Activated T-cell treated with anti-CD3 and anti-CD28 coated beads, Interleukin-2, amount 50 U/mL, for 72 hours (primary cell): ENCODE data around the gene STIM2. TPM values are rescaled to one million over a fixed set of nuclear protein-coding genes. Genes with fewer than 3 reads are reported as not detected.

ENCODE experiments used
- ATAC-seq, 2 donors: fragments of 150-1000 bp; cut with Tn5 transposase; replicated peaks in 1 of 2; 2 replicates each; pipeline ENCODE4 v1.10.0; 2021; ENCODE audit warnings: moderate library complexity in 2 of 2, mild to moderate bottlenecking in 1 of 2
- DNase-seq, 2 donors: peaks; one replicate each; pipeline ENCODE4 v3.0.0; 2021 to 2022; ENCODE audit warnings: mixed read lengths in 1 of 2
- H3K27ac Mint-ChIP-seq: one replicate; pipeline ENCODE4 v1.8.0; 2022; ENCODE audit warnings: mild to moderate bottlenecking, moderate library complexity, mixed read lengths
- H3K27me3 Mint-ChIP-seq: one replicate; pipeline ENCODE4 v1.8.0; 2022; ENCODE audit warnings: low read depth, mixed read lengths
- H3K36me3 Mint-ChIP-seq, 2 donors: one replicate each; pipeline ENCODE4 v1.8.0; 2022; ENCODE audit warnings: mixed read lengths in 2 of 2, mild to moderate bottlenecking in 1 of 2; ENCODE audit not compliant: insufficient read depth in 2 of 2
- H3K4me1 Mint-ChIP-seq: one replicate; pipeline ENCODE4 v1.8.0; 2022; ENCODE audit warnings: low read depth, mixed read lengths
- H3K4me3 Mint-ChIP-seq, 2 donors: one replicate each; pipeline ENCODE4 v1.8.0; 2022; ENCODE audit warnings: mild to moderate bottlenecking in 2 of 2, mixed read lengths in 2 of 2, moderate library complexity in 2 of 2
- H3K9me3 Mint-ChIP-seq, 2 donors: one replicate each; pipeline ENCODE4 v1.8.0; 2022; ENCODE audit warnings: mixed read lengths in 2 of 2
- total RNA-seq, 2 donors: library from RNA; stranded (reverse); gene quantifications; one replicate each; pipeline ENCODE4 v1.2.3, GENCODE V29; 2022

STIM2 gene
- total RNA-seq, 2 donors from 2014 or later: 39.6 to 47.0 TPM

DNA sequence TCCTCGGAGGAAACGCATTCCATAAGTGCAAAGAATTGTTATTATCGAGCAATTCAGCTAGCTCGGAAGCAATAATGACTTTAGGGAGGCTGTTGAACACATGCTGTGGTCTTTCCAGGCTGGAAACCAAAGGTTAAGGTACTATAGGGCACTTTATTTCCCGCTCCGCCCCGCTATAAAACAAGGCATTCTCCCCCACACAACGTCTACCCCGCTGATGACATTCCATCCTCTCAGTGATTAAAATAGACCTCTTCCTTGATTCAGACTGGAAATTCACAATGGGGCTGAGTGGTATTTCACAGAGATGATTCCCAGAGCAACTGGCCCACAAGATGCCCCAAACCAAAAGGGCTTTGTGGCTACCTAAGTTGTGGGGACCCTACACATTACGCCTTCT lies 196.4 kb downstream of the STIM2 start:
- no peak overlapping the region for H3K4me3 Mint-ChIP-seq
- H3K36me3 Mint-ChIP-seq: no peaks in the 10 kb centered on the region
- no peaks in the 10 kb centered on the region for H3K4me1 Mint-ChIP-seq
- ATAC-seq: no peak
- H3K27me3 Mint-ChIP-seq: peaks cover 20% of the 10 kb centered on the region
- H3K27ac Mint-ChIP-seq: no peak overlapping the region
- DNase-seq: no peak
- H3K9me3 Mint-ChIP-seq: no peaks in the 10 kb centered on the region

- Mint-ChIP-seq H3K27ac (no peak overlapping the region), H3K4me3 (no peak overlapping the region), H3K27me3 (peaks cover 26% of the 10 kb centered on the region), H3K4me1 (no peaks in the 10 kb centered on the region), H3K36me3 (no peaks in the 10 kb centered on the region), H3K9me3 (no peaks in the 10 kb centered on the region)
- DNase-seq (no peak), ATAC-seq (no peak)
Observed at GRCh38 chr4:27057662-27058061, 197.0 kb downstream of the STIM2 start.

DNA sequence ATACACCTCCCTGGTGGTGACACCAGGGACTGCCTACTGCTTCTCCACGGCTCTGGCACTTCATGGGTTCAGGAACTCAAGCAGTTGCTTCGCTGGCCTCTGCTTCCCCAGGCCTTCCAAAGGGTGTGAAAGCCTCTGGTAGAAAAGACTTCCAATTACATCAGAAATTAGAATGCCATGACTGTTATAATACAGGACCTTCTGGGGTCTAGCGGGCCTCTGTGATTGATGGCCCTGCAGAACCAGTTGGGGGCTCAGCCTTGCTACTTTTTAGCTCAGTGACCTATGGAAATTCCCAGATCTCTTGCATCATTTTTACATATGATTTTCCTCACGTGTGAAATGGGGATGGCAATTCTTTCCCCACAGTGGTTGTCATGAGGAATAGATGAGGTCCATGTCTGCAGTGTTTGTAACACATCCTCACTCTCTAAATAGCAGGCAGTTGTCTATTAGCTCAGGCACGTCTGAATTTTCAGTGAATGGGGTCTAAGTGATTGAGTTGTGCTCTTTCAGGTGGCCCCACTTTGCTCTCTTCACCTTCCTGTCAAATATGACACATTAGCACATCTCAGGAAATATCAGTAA lies 198.3 kb downstream of the STIM2 start:
- peaks cover 23% of the 10 kb centered on the region for H3K27me3 Mint-ChIP-seq
- no peaks in the 10 kb centered on the region for H3K4me1 Mint-ChIP-seq

DNA sequence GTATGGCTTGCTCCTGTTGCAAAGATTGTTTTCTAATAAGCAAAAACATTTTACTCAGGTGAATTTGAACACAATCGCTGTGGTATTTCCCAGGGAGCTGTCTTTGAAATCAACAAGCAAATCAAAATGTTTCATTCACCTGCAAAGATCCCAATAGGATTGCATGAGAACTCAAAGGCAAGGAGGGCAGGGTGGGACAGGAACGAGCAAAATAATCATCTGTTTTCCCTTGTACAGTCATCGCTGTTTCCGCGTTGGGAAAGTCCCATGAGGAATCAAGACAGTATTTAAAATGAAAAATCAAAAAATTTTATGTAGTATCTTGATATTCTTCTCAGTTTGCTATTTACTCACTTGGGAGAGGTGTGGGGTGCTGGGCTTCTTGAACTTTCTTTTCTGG lies 198.8 kb downstream of the STIM2 start:
- no peak overlapping the region for H3K4me3 Mint-ChIP-seq

More for the DNA sequence above, 198.3 kb downstream of the STIM2 start:
- H3K4me3 Mint-ChIP-seq: no peak overlapping the region
- no peaks in the 10 kb centered on the region for H3K9me3 Mint-ChIP-seq
- H3K36me3 Mint-ChIP-seq: no peaks in the 10 kb centered on the region
- DNase-seq: no peak
- no peak for ATAC-seq
- H3K27ac Mint-ChIP-seq: no peak overlapping the region

GRCh38 chr4:27062256-27062655 lies 201.6 kb downstream of the STIM2 start:
- no peak overlapping the region for H3K27ac Mint-ChIP-seq
- no peaks in the 10 kb centered on the region for H3K4me1 Mint-ChIP-seq
- DNase-seq: no peak
- no peaks in the 10 kb centered on the region for H3K9me3 Mint-ChIP-seq
- peaks cover 23% of the 10 kb centered on the region for H3K27me3 Mint-ChIP-seq
- no peak for ATAC-seq
- H3K4me3 Mint-ChIP-seq: no peak overlapping the region
- no peaks in the 10 kb centered on the region for H3K36me3 Mint-ChIP-seq

More for the DNA sequence above, 198.8 kb downstream of the STIM2 start:
- no peaks in the 10 kb centered on the region for H3K9me3 Mint-ChIP-seq
- no peaks in the 10 kb centered on the region for H3K36me3 Mint-ChIP-seq
- no peak overlapping the region for H3K27ac Mint-ChIP-seq
- ATAC-seq (no peak), DNase-seq (no peak)
- peaks cover 23% of the 10 kb centered on the region for H3K27me3 Mint-ChIP-seq
- no peaks in the 10 kb centered on the region for H3K4me1 Mint-ChIP-seq

- no peak overlapping the region for H3K4me3 Mint-ChIP-seq
- H3K36me3 Mint-ChIP-seq: no peaks in the 10 kb centered on the region
- H3K27ac Mint-ChIP-seq: no peak overlapping the region
- ATAC-seq (no peak), DNase-seq (no peak)
- H3K4me1 Mint-ChIP-seq: no peaks in the 10 kb centered on the region
- H3K9me3 Mint-ChIP-seq: no peaks in the 10 kb centered on the region
- H3K27me3 Mint-ChIP-seq: peaks cover 13% of the 10 kb centered on the region
Observed at GRCh38 chr4:27066591-27066990, 205.9 kb downstream of the STIM2 start.

DNA sequence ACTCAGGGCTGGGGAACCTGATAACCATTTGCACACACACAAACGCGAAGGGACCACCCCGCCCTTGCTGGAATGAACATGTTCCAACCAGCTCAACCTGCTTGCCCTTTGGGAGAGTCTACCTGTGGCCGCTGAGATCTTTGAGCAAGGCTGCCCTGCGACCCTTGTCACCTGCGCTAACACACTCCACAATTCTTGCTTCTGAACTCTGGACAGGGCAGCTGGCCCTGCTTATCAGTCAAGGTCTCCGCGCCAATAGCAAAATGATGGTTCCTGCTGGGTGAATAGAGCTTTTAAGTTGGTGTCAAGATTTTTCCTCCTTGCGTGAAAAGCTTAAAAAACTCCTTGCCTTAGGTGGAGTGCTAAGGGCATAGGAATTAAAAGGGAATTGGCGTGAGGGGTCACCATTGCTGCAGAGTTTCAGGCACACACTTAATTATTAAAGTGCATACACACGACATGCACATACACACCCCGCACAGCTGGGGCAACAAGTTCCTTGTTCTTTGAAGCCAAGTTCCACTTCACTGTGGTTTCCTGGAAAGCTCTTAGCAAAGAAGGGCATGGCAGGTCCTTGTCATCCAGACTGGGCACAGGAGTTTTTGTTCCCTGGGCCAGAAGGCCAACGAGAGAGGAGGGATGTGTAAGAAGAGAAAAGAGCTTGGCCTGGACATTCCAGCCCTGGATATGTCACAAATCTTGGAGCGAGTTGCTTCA lies 207.7 kb downstream of the STIM2 start:
- DNase-seq (no peak), ATAC-seq (no peak)
- Mint-ChIP-seq H3K27ac (no peak overlapping the region), H3K27me3 (no peaks in the 10 kb centered on the region), H3K9me3 (peaks cover 0 to under 1% of the 10 kb centered on the region in 2 donors), H3K36me3 (no peaks in the 10 kb centered on the region), H3K4me3 (no peak overlapping the region), H3K4me1 (no peaks in the 10 kb centered on the region)
